ENCODE data around the gene NTRK2.

DNA sequence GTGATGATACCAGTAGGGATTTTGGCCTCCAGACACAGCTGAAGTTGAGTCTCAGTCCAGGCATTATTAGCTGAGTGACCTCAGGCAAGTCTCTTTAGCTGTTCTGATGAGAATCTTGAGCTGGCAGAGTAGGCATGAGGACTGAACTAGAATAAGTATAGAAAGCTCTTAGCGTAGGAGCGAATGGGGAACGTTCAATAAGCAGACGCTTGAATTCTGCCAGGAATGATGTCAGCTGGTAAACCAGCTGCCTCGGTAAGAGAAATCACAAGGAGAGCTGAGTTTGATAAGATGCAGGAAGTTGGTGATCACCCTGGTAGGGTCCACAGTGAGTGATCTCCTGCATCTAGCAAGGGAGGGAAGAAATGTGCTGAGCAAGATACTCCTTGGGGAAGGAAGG is 280.4 kb downstream of the NTRK2 start:
- TF ChIP-seq, protein P1, sequence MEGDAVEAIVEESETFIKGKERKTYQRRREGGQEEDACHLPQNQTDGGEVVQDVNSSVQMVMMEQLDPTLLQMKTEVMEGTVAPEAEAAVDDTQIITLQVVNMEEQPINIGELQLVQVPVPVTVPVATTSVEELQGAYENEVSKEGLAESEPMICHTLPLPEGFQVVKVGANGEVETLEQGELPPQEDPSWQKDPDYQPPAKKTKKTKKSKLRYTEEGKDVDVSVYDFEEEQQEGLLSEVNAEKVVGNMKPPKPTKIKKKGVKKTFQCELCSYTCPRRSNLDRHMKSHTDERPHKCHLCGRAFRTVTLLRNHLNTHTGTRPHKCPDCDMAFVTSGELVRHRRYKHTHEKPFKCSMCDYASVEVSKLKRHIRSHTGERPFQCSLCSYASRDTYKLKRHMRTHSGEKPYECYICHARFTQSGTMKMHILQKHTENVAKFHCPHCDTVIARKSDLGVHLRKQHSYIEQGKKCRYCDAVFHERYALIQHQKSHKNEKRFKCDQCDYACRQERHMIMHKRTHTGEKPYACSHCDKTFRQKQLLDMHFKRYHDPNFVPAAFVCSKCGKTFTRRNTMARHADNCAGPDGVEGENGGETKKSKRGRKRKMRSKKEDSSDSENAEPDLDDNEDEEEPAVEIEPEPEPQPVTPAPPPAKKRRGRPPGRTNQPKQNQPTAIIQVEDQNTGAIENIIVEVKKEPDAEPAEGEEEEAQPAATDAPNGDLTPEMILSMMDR (IDR thresholded peaks at IDR 0.05; ENCODE audit: poor library complexity): no peak
- no peak for TF ChIP-seq EZH2phosphoT487 (IDR thresholded peaks at IDR 0.05; ENCODE audit: low read depth, severe bottlenecking, unreplicated experiment)

Measured in hepatocyte (in vitro differentiated cells).